Fibroblast of lung (primary cell): Measurements from ENCODE around the gene HMGXB4. TPM values are rescaled to one million over a fixed set of nuclear protein-coding genes. Genes with fewer than 3 reads are reported as not detected.

Experiments used
- DNase-seq, 2 donors: peaks; one replicate each; pipeline versions ENCODE4 v3.0.0 to v3.0.0-alpha.2; 2010; ENCODE audit warnings: low read depth in 2 of 2
- H2AFZ ChIP-seq: 2 replicates; pipeline ENCODE4 v1.5.1; 2012; ENCODE audit warnings: low read length, control low read depth, inconsistent platforms
- H3K27ac ChIP-seq: 2 replicates; pipeline ENCODE4 v1.5.1; 2011; ENCODE audit warnings: low read length, control low read depth; ENCODE audit not compliant: insufficient read depth
- H3K27me3 ChIP-seq: 2 replicates; pipeline ENCODE4 v1.5.1; 2011; ENCODE audit warnings: mild to moderate bottlenecking, low read length; ENCODE audit not compliant: control insufficient read depth, insufficient read depth
- H3K36me3 ChIP-seq: 2 replicates; pipeline ENCODE4 v1.5.1; 2011; ENCODE audit warnings: low read length; ENCODE audit not compliant: control insufficient read depth, insufficient read depth
- H3K4me1 ChIP-seq: 2 replicates; pipeline ENCODE4 v1.5.1; 2011; ENCODE audit warnings: low read length; ENCODE audit not compliant: control insufficient read depth, insufficient read depth; ENCODE audit errors: extremely low read depth
- H3K4me2 ChIP-seq: 2 replicates; pipeline ENCODE4 v1.5.1; 2011; ENCODE audit warnings: low read length, control low read depth; ENCODE audit not compliant: insufficient read depth; ENCODE audit errors: extremely low read depth
- H3K4me3 ChIP-seq, 4 experiments: fragments of 200-600 bp in 1 of 4; sonication (generic) in 1 of 4; replicated peaks in 1 of 4; 2 replicates each; pipeline ENCODE4 v1.5.1; 2011 to 2016; ENCODE audit warnings: low read length in 4 of 4, low read depth in 3 of 4, mild to moderate bottlenecking in 3 of 4, control low read depth in 2 of 4, inconsistent platforms in 1 of 4, mixed read lengths in 1 of 4; ENCODE audit not compliant: insufficient read depth in 1 of 4; ENCODE audit errors: control extremely low read depth in 1 of 4
- H3K79me2 ChIP-seq: 2 replicates; pipeline ENCODE4 v1.5.1; 2012; ENCODE audit warnings: mild to moderate bottlenecking, low read length, inconsistent platforms; ENCODE audit not compliant: control insufficient read depth, insufficient read depth
- H3K9ac ChIP-seq: 2 replicates; pipeline ENCODE4 v1.5.1; 2011; ENCODE audit warnings: mild to moderate bottlenecking, low read length, control low read depth; ENCODE audit not compliant: insufficient read depth
- H3K9me3 ChIP-seq: 2 replicates; pipeline ENCODE4 v1.5.1; 2012; ENCODE audit warnings: low read depth, low read length; ENCODE audit not compliant: control insufficient read depth, insufficient read depth
- H4K20me1 ChIP-seq: 2 replicates; pipeline ENCODE4 v1.5.1; 2011; ENCODE audit warnings: low read length; ENCODE audit not compliant: control insufficient read depth, insufficient read depth; ENCODE audit errors: extremely low read depth
- CTCF ChIP-seq, 2 donors: IDR thresholded peaks in 1 of 2; conservative IDR thresholded peaks in 1 of 2; 1 replicate in 1 of 2; 2 replicates in 1 of 2; pipeline ENCODE4 v1.5.1; 2011 to 2012; ENCODE audit warnings: low read length in 2 of 2, control low read depth in 1 of 2, inconsistent platforms in 1 of 2, low read depth in 1 of 2, mild to moderate bottlenecking in 1 of 2
- EZH2 ChIP-seq: IDR thresholded peaks from 2 replicates; pipeline ENCODE4 v1.5.1; 2012; ENCODE audit warnings: low read length, control low read depth, mild to moderate bottlenecking; ENCODE audit errors: missing control alignments
- polyA plus RNA-seq, 2 donors: library from polyadenylated mRNA; depleted of rRNA in 1 of 2; stranded (reverse) in 1 of 2; unstranded in 1 of 2; fragments of >200 nt; gene quantifications; 2 replicates each; pipeline ENCODE4 v1.2.1, GENCODE V29; 2011 to 2012; ENCODE audit warnings: missing spikeins in 1 of 2
- total RNA-seq: library from RNA; depleted of rRNA; stranded (reverse); fragments of >200 nt; gene quantifications from 2 replicates; pipeline ENCODE4 v1.2.1, GENCODE V29; 2014

The HMGXB4 gene
- total and polyA plus RNA-seq, 2 donors (not counting 1 experiment from before 2014, with no cell fraction given) = 17.3 to 31.2 TPM

- Histone ChIP-seq H3K9ac (no peak overlapping the region), H3K36me3 (no peaks in the 10 kb centered on the region), H2AFZ (no peak overlapping the region), H3K27ac (peak overlapping the region; percentile 75), H4K20me1 (peaks cover 2% of the 10 kb centered on the region), H3K9me3 (no peaks in the 10 kb centered on the region), H3K4me3 (no peak overlapping the region), H3K27me3 (no peaks in the 10 kb centered on the region), H3K79me2 (peaks cover 14% of the 10 kb centered on the region), H3K4me1 (peaks cover 21% of the 10 kb centered on the region), H3K4me2 (peak overlapping the region; percentile 15)
- DNase-seq = peak; percentile 46 to 81
- TF ChIP-seq EZH2 (no peak), CTCF (conservative IDR thresholded peaks at IDR 0.05 in 1 of 2, IDR thresholded peaks at IDR 0.05 in 1 of 2; ENCODE audit: low read depth in 1 of 2, low read length in 2 of 2) (no peak)
Measured at GRCh38 chr22:35312198-35313059, 55.1 kb downstream of the HMGXB4 start.

DNA sequence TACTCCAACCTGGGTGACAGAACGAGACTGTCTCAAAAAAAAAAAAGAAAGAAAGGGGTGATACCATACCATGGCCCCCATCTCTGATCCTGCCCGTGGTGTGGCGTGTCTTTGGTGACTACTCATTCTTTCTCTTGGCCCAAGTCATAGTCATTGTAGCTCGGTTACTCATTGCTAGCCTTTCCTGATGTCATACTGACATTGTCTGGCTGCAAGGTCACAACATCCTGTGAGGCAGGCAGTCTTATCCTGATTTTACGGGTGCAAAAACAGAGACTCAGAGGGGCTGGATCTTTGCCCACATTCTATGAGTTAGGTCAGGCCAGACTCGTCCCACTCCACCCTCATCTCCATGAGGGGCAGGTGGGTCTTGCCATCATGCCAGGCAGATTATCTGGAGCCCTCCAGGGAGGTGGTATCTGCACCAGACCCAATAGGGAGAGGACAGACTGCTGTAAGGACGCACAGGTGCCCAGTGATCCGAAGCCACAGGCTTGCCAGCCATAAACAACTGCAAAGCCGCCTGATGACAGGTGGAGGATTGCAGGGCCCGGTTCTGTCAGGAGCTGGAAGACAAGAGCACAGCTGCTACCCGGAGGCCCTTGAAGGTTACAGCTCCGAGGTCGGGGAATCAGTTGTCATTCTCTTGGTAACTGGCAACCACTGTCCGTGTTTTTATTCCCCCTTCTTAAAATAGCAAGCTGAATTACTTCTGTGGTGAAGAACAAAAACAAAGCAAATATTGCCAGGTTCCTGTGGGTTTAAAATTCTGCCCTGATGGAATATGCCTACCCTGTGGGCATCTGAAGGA is 56.2 kb downstream of the HMGXB4 start:
- no peak for TF ChIP-seq EZH2
- no peak for TF ChIP-seq CTCF (conservative IDR thresholded peaks at IDR 0.05 in 1 of 2, IDR thresholded peaks at IDR 0.05 in 1 of 2; ENCODE audit: low read depth in 1 of 2, low read length in 2 of 2)
- Histone ChIP-seq H3K9me3 (no peaks in the 10 kb centered on the region), H3K27me3 (no peaks in the 10 kb centered on the region), H2AFZ (no peak overlapping the region), H3K4me2 (peak overlapping the region; percentile 35), H3K27ac (peak overlapping the region; percentile 75), H3K4me1 (peaks cover 21% of the 10 kb centered on the region), H3K4me3 (no peak overlapping the region), H3K79me2 (peaks cover 12% of the 10 kb centered on the region), H4K20me1 (peaks cover 2% of the 10 kb centered on the region), H3K9ac (no peak overlapping the region), H3K36me3 (no peaks in the 10 kb centered on the region)
- peak; percentile 69 to 96 for DNase-seq
